Uterus (tissue), 4 donors: Measurements from ENCODE around the gene CBFA2T2. TPM values are rescaled to one million over a fixed set of nuclear protein-coding genes. Genes with fewer than 3 reads are reported as not detected.

Experiments
- DNase-seq, 2 donors: peaks; one replicate each; pipeline ENCODE4 v3.0.0-alpha.2; 2019 to 2020
- H3K27ac ChIP-seq, 2 donors: fragments of 200-600 bp; sonication (generic); 1 replicate in 1 of 2; 2 replicates in 1 of 2; pipeline ENCODE4 v1.5.1; 2016 to 2018
- H3K27me3 ChIP-seq, 2 donors: fragments of 200-600 bp; sonication (generic); one replicate each; pipeline ENCODE4 v1.5.1; 2018 to 2019; ENCODE audit warnings: control low read depth in 1 of 2
- H3K36me3 ChIP-seq, 2 donors: fragments of 200-600 bp; sonication (generic); one replicate each; pipeline ENCODE4 v1.5.1; 2019; ENCODE audit warnings: control low read depth in 1 of 2
- H3K4me1 ChIP-seq, 2 donors: fragments of 200-600 bp; sonication (generic); one replicate each; pipeline ENCODE4 v1.5.1; 2018 to 2019; ENCODE audit warnings: control low read depth in 1 of 2
- H3K4me3 ChIP-seq, 2 donors: fragments of 200-600 bp; sonication (generic); 1 replicate in 1 of 2; 2 replicates in 1 of 2; pipeline ENCODE4 v1.5.1; 2018 to 2019; ENCODE audit warnings: mild to moderate bottlenecking in 1 of 2
- H3K9me3 ChIP-seq, 2 donors: fragments of 200-600 bp; sonication (generic); one replicate each; pipeline ENCODE4 v1.5.1; 2019; ENCODE audit warnings: control low read depth in 1 of 2
- CTCF ChIP-seq, 4 experiments: fragments of 200-600 bp in 2 of 4; fragments of 450-650 bp in 2 of 4; sonication (generic) in 2 of 4; IDR thresholded peaks; one replicate each; pipeline ENCODE4 v1.5.1; 2016 to 2019; ENCODE audit warnings: antibody characterized with exemption in 4 of 4, mild to moderate bottlenecking in 2 of 4, moderate library complexity in 1 of 4
- POLR2A ChIP-seq, 2 donors: fragments of 450-650 bp; IDR thresholded peaks; one replicate each; pipeline ENCODE4 v1.6.1; 2016; ENCODE audit warnings: antibody characterized with exemption in 2 of 2, mild to moderate bottlenecking in 1 of 2, moderate library complexity in 1 of 2
- intact Hi-C: fragments of 100-400 bp; cut with DNase I; formaldehyde crosslinking; loops from one replicate; pipeline ENCODE4 v1.15.1; 2023; ENCODE audit warnings: low total_unique reads
- total RNA-seq, 4 donors: library from RNA; depleted of rRNA in 3 of 4; stranded (reverse); fragments of >200 nt in 3 of 4; gene quantifications; one replicate each; pipeline versions ENCODE4 v1.1.0 to v1.2.4, GENCODE V29; 2014 to 2023
- donor health status: DM: yes; HTN: yes; CAD: no.

CBFA2T2 gene
- total RNA-seq, 4 donors from 2014 or later = 13.6 to 32.4 (median 24.3) TPM

- Histone ChIP-seq H3K4me3 (no peak overlapping the region), H3K4me1 (peaks cover 0 to 7% of the 10 kb centered on the region in 2 donors), H3K9me3 (no peaks in the 10 kb centered on the region), H3K27me3 (no peaks in the 10 kb centered on the region), H3K36me3 (no peaks in the 10 kb centered on the region), H3K27ac (no peak overlapping the region)
- no peak for TF ChIP-seq CTCF (IDR thresholded peaks at IDR 0.05)
- no peak for TF ChIP-seq POLR2A (IDR thresholded peaks at IDR 0.05)
- intact Hi-C loops = no loop called here
- DNase-seq = no peak
Measured at GRCh38 chr20:33659341-33660034, 169.6 kb downstream of the CBFA2T2 start.

- H3K4me3 ChIP-seq = no peak overlapping the region
- peaks cover 0 to 7% of the 10 kb centered on the region in 2 donors for H3K4me1 ChIP-seq
- peak in 1 of 2 donors; percentile 18 for DNase-seq
- intact Hi-C loops = no loop called here
- H3K36me3 ChIP-seq = no peaks in the 10 kb centered on the region
- no peak for TF ChIP-seq CTCF (IDR thresholded peaks at IDR 0.05)
- TF ChIP-seq POLR2A (IDR thresholded peaks at IDR 0.05) = no peak
- H3K9me3 ChIP-seq = no peaks in the 10 kb centered on the region
- no peaks in the 10 kb centered on the region for H3K27me3 ChIP-seq
- no peak overlapping the region for H3K27ac ChIP-seq
Measured at GRCh38 chr20:33660035-33660684, 170.3 kb downstream of the CBFA2T2 start.

- H3K4me3 ChIP-seq = no peak overlapping the region
- peaks cover 0 to 7% of the 10 kb centered on the region in 2 donors for H3K4me1 ChIP-seq
- DNase-seq = no peak
- H3K9me3 ChIP-seq = no peaks in the 10 kb centered on the region
- H3K36me3 ChIP-seq = no peaks in the 10 kb centered on the region
- intact Hi-C loops = no loop called here
- H3K27ac ChIP-seq = no peak overlapping the region
- H3K27me3 ChIP-seq = no peaks in the 10 kb centered on the region
- no peak for TF ChIP-seq POLR2A (IDR thresholded peaks at IDR 0.05)
- TF ChIP-seq CTCF (IDR thresholded peaks at IDR 0.05) = no peak
Measured at GRCh38 chr20:33660685-33661058, 170.8 kb downstream of the CBFA2T2 start.

- Histone ChIP-seq H3K4me3 (peak within 1 kb of the TSS; percentile 60 to 72), H3K4me1 (peaks cover 0 to 7% of the 10 kb centered on the region in 2 donors), H3K27me3 (no peaks in the 10 kb centered on the region), H3K9me3 (no peaks in the 10 kb centered on the region), H3K36me3 (no peaks in the 10 kb centered on the region), H3K27ac (peak within 1 kb of the TSS; percentile 89 to 91)
- intact Hi-C loops = no loop called here
- peak in 1 of 2 donors; percentile 18 for DNase-seq
- TF ChIP-seq CTCF (IDR thresholded peaks at IDR 0.05) = no peak
- TF ChIP-seq POLR2A (IDR thresholded peaks at IDR 0.05) = no peak
Measured at GRCh38 chr20:33662172-33662571, 172.3 kb downstream of the CBFA2T2 start, which contains the start of gene C20orf144. Gene C20orf144, plus strand, starts transcription at chr20:33662327. Its CDS starts 19 bp downstream, at chr20:33662346.
